ENCODE data around the gene ZDHHC16.
"Not testable (repeated sequence)": the region's sequence is repeated elsewhere in the genome, so short reads cannot be mapped to it uniquely, and the experiment has no call there.

Gene ZDHHC16

DNA sequence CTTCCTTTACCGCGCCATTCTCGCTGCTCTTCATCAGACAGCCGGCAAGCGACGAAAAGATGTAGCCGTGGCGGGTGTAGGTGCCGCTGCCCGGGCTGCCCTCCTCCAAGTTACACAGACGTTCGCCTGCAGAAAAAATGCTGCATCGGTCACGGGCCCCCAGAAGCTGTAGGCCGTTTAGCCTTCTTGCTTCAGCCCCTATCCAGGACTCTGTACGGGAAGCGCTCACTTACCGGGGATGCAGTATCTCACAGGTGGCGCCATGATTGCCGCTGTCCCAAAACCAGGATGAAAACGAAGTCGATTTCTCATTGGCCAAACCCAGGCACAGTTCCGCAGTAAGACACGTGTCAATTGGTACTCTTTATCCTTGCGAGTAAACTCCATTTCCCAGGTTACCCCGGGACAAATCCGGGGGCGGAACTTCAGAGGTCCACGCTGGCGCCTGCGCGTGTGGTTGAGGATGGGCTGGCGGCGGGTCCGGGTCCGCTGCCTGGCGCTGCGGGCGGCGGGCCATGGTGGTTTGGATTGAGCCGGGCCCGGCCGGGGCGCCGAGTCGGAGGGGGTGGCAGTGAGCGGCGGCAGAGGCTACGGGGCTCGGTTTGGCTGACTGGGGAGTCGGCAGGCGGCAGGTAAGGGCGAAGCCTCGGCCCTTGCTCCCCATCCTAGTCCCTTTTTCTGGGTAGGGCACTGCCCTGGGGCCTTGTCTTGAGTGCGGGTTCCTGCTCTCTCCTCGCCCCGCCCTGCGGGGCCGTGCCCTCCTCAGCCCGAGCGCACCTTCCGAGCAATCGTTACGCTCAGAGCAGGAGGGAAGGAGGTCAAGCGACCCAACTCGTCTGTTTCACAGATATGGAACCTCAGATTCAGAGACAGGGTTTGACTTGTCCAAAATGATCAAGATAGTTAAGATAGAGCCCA, at the start of gene ZDHHC16, which contains the start of gene EXOSC1:
TSS of gene ZDHHC16 (plus strand) at position 454 of the 918 bp plus-strand sequence. CDS start 5,501 bp downstream, outside the sequence.
TSS of gene EXOSC1 (minus strand) at position 285 of the 918 bp plus-strand sequence. CDS start at position 264, 21 bp downstream.
- DNase-seq: peak; percentile 90
- Mint-ChIP-seq H3K9me3 (no peaks in the 10 kb centered on the region), H3K4me3 (peak within 1 kb of the TSS; percentile 98 to 100), H3K27me3 (no peaks in the 10 kb centered on the region), H3K4me1 (peaks cover 23 to 59% of the 10 kb centered on the region in 2 donors), H3K36me3 (peaks cover 20 to 24% of the 10 kb centered on the region in 2 donors), H3K27ac (peak within 1 kb of the TSS; percentile 97)
- ATAC-seq (replicated peaks): peak; percentile 96 to 98

GRCh38 chr10:97399843-97400545, 46.0 kb upstream of the ZDHHC16 start:
- ATAC-seq (replicated peaks): peak in 1 of 2 donors; percentile 38
- H3K4me3 Mint-ChIP-seq: peak overlapping the region; percentile 92 to 96

GRCh38 chr10:97400665-97401454, 45.1 kb upstream of the ZDHHC16 start, which contains the start of gene RRP12:
RRP12 (minus strand) TSS chr10:97401340; CDS start chr10:97401231, 109 bp downstream.
- Mint-ChIP-seq H3K9me3 (no peaks in the 10 kb centered on the region), H3K4me3 (peak within 1 kb of the TSS; percentile 92 to 96), H3K27ac (peak within 1 kb of the TSS; percentile 98), H3K4me1 (peaks cover 3 to 16% of the 10 kb centered on the region in 2 donors), H3K36me3 (peaks cover 5 to 8% of the 10 kb centered on the region in 2 donors), H3K27me3 (no peaks in the 10 kb centered on the region)
- DNase-seq (peak; percentile 86), ATAC-seq (replicated peaks) (peak; percentile 97 to 100)

More at GRCh38 chr10:97399843-97400545, 46.0 kb upstream of the ZDHHC16 start:
- Mint-ChIP-seq H3K27ac (peak overlapping the region; percentile 98), H3K27me3 (no peaks in the 10 kb centered on the region), H3K4me1 (peaks cover 3 to 13% of the 10 kb centered on the region in 2 donors), H3K36me3 (peaks cover 8 to 9% of the 10 kb centered on the region in 2 donors), H3K9me3 (no peaks in the 10 kb centered on the region)
- DNase-seq: peak; percentile 32

DNA sequence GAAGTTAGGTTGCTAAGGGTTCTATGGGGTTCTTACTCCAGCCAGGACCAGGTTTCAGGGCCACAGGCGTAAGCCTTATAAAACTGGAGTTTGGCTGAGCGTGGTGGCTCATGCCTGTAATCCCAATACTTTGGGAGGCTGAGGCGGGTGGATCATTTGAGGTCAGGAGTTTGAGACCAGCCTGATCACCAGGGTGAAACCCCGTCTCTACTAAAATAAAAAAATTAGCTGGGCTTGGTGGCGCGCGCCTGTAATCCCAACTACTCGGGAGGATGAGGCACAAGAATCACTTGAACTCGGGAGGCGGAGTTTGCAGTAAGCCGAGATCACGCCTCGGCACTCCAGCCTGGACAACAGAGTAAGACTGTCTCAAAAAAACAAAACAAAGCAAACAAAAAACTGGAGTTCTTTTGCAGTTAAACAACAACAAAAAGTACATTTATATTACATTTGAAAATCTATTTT, 44.5 kb upstream of the ZDHHC16 start:
- H3K4me1 Mint-ChIP-seq: peaks cover 5 to 21% of the 10 kb centered on the region in 2 donors
- peaks cover 0 to 2% of the 10 kb centered on the region in 2 donors for H3K36me3 Mint-ChIP-seq
- H3K27me3 Mint-ChIP-seq: no peaks in the 10 kb centered on the region
- H3K4me3 Mint-ChIP-seq: peak overlapping the region; percentile 92 to 96
- ATAC-seq (replicated peaks) (no peak), DNase-seq (no peak)
- H3K27ac Mint-ChIP-seq: peak overlapping the region; percentile 98
- H3K9me3 Mint-ChIP-seq: no peaks in the 10 kb centered on the region

DNA sequence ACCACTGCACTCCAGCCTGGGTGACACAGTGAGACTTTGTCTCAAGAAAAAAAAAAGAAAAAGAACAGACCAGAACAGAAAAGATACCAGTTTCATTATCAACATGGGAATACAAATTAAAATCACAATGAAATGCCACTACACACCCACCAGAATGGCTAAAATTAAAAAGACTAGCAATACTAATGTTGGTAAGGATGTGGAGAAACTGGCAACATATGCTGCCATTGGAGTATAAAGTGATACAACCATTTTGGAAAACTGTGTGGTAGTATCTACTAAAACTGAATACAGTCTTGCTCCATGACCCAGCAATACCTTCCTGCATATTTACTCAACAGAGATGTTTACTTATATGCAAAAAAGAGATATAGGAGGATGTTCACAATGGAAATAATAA, 41.9 kb upstream of the ZDHHC16 start:
- H3K36me3 Mint-ChIP-seq: no peaks in the 10 kb centered on the region
- no peak for ATAC-seq (replicated peaks)
- DNase-seq: no peak
- H3K27ac Mint-ChIP-seq: no peak overlapping the region
- H3K9me3 Mint-ChIP-seq: no peaks in the 10 kb centered on the region
- H3K4me3 Mint-ChIP-seq: no peak overlapping the region
- H3K27me3 Mint-ChIP-seq: no peaks in the 10 kb centered on the region
- H3K4me1 Mint-ChIP-seq: peaks cover 5 to 29% of the 10 kb centered on the region in 2 donors

- Mint-ChIP-seq H3K4me1 (peaks cover 5 to 22% of the 10 kb centered on the region in 2 donors), H3K36me3 (no peaks in the 10 kb centered on the region), H3K27ac (peak overlapping the region; percentile 57), H3K9me3 (no peaks in the 10 kb centered on the region), H3K4me3 (no peak overlapping the region), H3K27me3 (no peaks in the 10 kb centered on the region)
- DNase-seq: no peak
- ATAC-seq (replicated peaks): no peak
These were observed 39.9 kb upstream of the ZDHHC16 start for GRCh38 chr10:97406064-97406463.

DNA sequence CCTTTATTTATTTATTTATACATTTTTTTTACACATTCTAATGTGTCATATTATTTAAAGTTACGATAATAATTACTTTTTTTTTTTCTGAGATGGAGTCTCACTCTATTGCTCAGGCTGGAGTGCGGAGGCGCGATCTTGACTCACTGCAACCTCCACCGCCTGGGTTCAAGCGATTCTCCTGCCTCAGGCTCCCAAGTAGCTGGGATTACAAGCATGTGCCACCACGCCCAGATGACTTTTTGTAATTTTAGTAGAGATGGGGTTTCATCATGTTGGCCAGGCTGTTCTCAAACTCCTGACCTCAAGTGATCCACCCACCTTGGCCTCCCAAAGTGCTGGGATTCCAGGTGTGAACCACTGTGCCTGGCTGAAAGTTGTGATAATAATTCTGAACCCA, 39.5 kb upstream of the ZDHHC16 start:
- not testable (repeated sequence) for H3K9me3 Mint-ChIP-seq; H3K4me3 Mint-ChIP-seq; DNase-seq; H3K36me3 Mint-ChIP-seq; H3K27ac Mint-ChIP-seq; ATAC-seq (replicated peaks); H3K27me3 Mint-ChIP-seq
- H3K4me1 Mint-ChIP-seq: peaks cover 2 to 17% of the 10 kb centered on the region in 2 donors

GRCh38 chr10:97407211-97407951, 38.6 kb upstream of the ZDHHC16 start:
- DNase-seq (peak; percentile 54), ATAC-seq (replicated peaks) (peak; percentile 98 to 99)
- Mint-ChIP-seq H3K36me3 (no peaks in the 10 kb centered on the region), H3K4me1 (peaks cover 2 to 16% of the 10 kb centered on the region in 2 donors), H3K27me3 (no peaks in the 10 kb centered on the region), H3K4me3 (peak overlapping the region; percentile 4 to 68), H3K9me3 (no peaks in the 10 kb centered on the region), H3K27ac (no peak overlapping the region)

DNA sequence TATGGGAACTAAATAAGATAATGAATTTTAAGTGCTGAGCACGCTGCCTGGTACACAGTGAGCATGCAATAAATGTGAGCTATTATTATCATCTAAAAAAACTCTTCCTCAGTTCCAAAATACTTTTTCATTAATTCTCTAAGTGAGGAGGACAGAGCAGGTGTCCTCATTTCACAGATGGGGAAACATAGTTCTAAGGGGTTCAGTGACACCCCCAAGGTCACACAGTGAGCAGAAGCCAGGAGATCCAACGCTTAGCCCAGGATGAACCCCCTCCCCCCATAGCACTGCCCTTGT, 38.1 kb upstream of the ZDHHC16 start:
- ATAC-seq (replicated peaks): no peak
- DNase-seq: no peak
- Mint-ChIP-seq H3K27ac (no peak overlapping the region), H3K4me3 (no peak overlapping the region), H3K4me1 (peaks cover 2 to 19% of the 10 kb centered on the region in 2 donors), H3K27me3 (no peaks in the 10 kb centered on the region), H3K9me3 (no peaks in the 10 kb centered on the region), H3K36me3 (no peaks in the 10 kb centered on the region)

DNA sequence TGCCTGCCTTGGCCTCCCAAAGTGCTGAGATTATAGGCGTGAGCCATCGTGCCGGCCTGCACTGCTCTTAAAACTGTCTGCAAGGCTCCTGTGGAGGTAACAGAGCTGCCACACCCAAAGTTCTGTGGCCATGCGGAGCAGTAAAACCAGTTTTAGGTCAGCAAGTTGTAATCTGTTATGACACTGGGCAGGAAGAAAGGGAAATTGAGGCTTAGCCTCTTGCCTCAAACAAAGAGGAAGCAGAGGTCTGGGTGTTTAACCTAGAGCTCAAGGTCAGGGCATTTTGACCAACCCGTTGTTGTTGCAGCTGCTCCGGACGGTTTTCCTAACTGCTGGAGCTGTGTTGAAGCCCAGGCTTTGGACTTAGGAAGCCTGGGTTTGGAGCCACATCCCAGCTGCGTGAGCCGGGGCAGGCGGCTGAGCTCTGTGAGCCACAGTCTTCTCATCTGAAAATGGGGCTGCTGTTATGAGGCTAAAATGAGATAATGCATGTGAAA, 37.4 kb upstream of the ZDHHC16 start:
- Mint-ChIP-seq H3K36me3 (no peaks in the 10 kb centered on the region), H3K9me3 (no peaks in the 10 kb centered on the region), H3K4me1 (peaks cover 5 to 23% of the 10 kb centered on the region in 2 donors), H3K27ac (no peak overlapping the region), H3K27me3 (no peaks in the 10 kb centered on the region), H3K4me3 (no peak overlapping the region)
- no peak for ATAC-seq (replicated peaks)
- DNase-seq: no peak

- no peak for DNase-seq
These were observed 34.6 kb upstream of the ZDHHC16 start for GRCh38 chr10:97411406-97411805.

DNA sequence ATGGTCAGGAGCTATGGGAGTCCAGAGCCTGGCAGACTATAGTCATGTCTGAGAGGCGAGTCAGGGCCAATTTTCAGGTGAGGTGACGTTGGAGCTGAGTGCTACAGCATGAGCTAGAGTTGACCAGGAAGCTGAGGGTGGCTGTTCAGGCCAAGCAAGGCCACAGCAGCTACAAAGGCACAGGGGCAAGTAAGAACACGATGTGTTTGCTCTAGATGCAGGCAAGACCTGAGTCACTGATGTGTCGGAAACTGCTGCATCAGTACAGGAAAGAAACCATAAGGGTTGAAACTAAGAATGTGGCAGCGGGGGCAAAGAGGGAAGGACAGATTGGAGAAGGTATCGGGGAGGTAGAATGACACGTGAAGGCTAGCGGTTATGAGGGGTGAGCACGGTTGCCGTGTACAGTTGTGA, 33.1 kb upstream of the ZDHHC16 start:
- Mint-ChIP-seq H3K4me3 (no peak overlapping the region), H3K9me3 (no peaks in the 10 kb centered on the region), H3K27me3 (no peaks in the 10 kb centered on the region), H3K27ac (no peak overlapping the region), H3K36me3 (no peaks in the 10 kb centered on the region), H3K4me1 (peaks cover 7 to 23% of the 10 kb centered on the region in 2 donors)
- ATAC-seq (replicated peaks) (no peak), DNase-seq (no peak)

More at GRCh38 chr10:97411406-97411805, 34.6 kb upstream of the ZDHHC16 start:
- Mint-ChIP-seq H3K4me1 (peaks cover 4 to 25% of the 10 kb centered on the region in 2 donors), H3K4me3 (no peak overlapping the region), H3K27me3 (no peaks in the 10 kb centered on the region), H3K27ac (no peak overlapping the region), H3K9me3 (no peaks in the 10 kb centered on the region), H3K36me3 (no peaks in the 10 kb centered on the region)
- no peak for ATAC-seq (replicated peaks)

DNA sequence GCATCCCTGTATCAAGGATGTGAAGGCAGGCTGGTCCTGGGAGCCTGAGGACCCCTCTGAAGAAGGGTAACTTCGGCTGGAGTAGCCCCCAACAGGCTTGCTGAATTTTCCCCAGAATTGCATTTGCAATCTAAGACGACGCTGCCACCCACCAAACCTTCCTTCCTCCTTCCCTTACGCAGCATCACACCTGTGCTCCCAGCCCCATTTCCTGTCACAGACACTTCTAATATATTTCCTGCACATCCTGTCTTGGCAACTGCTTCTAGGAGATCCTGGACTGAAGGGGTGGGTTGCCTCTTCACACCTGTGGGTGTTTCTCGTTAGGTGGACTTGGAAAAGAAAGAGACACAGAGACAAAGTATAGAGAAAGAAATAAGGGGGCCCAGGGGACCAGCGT, 29.4 kb upstream of the ZDHHC16 start:
- DNase-seq: no peak
- peaks cover 14 to 42% of the 10 kb centered on the region in 2 donors for H3K4me1 Mint-ChIP-seq
- no peaks in the 10 kb centered on the region for H3K9me3 Mint-ChIP-seq
- no peak overlapping the region for H3K4me3 Mint-ChIP-seq
- peaks cover 2 to 3% of the 10 kb centered on the region in 2 donors for H3K36me3 Mint-ChIP-seq
- peak overlapping the region; percentile 6 for H3K27ac Mint-ChIP-seq
- no peak for ATAC-seq (replicated peaks)
- H3K27me3 Mint-ChIP-seq: no peaks in the 10 kb centered on the region

Data from stimulated activated naive B cell treated with anti-CD40 and anti-IgM and Interleukin-4, amounts not matched to agents 10 μg/mL and 1 μg/mL and 100 μg/mL, for 72 hours (primary cell).